WERI-Rb-1 (cell line): ENCODE data around the gene IMP3.

Source experiments
- DNase-seq: peaks from one replicate; pipeline ENCODE4 v3.0.0-alpha.2; 2020
- H3K27ac ChIP-seq: fragments of 250-450 bp; sonication (Bioruptor Pico); 2 replicates; pipeline ENCODE4 v1.5.1; 2020; ENCODE audit warnings: mild to moderate bottlenecking, moderate library complexity
- H3K27me3 ChIP-seq: fragments of 250-450 bp; sonication (Bioruptor Pico); 2 replicates; pipeline ENCODE4 v1.5.1; 2021; ENCODE audit warnings: mild to moderate bottlenecking, low read depth, moderate library complexity; ENCODE audit not compliant: insufficient read depth, severe bottlenecking
- H3K36me3 ChIP-seq: fragments of 250-450 bp; sonication (Bioruptor Pico); 2 replicates; pipeline ENCODE4 v1.5.1; 2020; ENCODE audit warnings: mild to moderate bottlenecking, moderate library complexity
- H3K4me3 ChIP-seq: 2 replicates; pipeline ENCODE4 v1.5.1; 2011; ENCODE audit warnings: low read depth, mild to moderate bottlenecking, control low read depth, low read length
- H3K9me3 ChIP-seq: fragments of 250-450 bp; sonication (Bioruptor Pico); 2 replicates; pipeline ENCODE4 v1.5.1; 2021; ENCODE audit warnings: mild to moderate bottlenecking, moderate library complexity; ENCODE audit not compliant: severe bottlenecking
- TF ChIP-seq, protein P1 (sequence below): IDR thresholded peaks from 2 replicates; pipeline ENCODE4 v1.5.1; 2011; ENCODE audit warnings: low read depth, mild to moderate bottlenecking, control low read depth, inconsistent platforms, low read length

Gene IMP3

GRCh38 chr15:75653347-75653913 is 13.4 kb upstream of the IMP3 start:
- Histone ChIP-seq H3K27ac (no peak overlapping the region), H3K9me3 (no peaks in the 10 kb centered on the region), H3K27me3 (no peaks in the 10 kb centered on the region), H3K4me3 (no peak overlapping the region), H3K36me3 (peaks cover 10% of the 10 kb centered on the region)
- TF ChIP-seq, protein P1, sequence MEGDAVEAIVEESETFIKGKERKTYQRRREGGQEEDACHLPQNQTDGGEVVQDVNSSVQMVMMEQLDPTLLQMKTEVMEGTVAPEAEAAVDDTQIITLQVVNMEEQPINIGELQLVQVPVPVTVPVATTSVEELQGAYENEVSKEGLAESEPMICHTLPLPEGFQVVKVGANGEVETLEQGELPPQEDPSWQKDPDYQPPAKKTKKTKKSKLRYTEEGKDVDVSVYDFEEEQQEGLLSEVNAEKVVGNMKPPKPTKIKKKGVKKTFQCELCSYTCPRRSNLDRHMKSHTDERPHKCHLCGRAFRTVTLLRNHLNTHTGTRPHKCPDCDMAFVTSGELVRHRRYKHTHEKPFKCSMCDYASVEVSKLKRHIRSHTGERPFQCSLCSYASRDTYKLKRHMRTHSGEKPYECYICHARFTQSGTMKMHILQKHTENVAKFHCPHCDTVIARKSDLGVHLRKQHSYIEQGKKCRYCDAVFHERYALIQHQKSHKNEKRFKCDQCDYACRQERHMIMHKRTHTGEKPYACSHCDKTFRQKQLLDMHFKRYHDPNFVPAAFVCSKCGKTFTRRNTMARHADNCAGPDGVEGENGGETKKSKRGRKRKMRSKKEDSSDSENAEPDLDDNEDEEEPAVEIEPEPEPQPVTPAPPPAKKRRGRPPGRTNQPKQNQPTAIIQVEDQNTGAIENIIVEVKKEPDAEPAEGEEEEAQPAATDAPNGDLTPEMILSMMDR: no peak
- DNase-seq: no peak

DNA sequence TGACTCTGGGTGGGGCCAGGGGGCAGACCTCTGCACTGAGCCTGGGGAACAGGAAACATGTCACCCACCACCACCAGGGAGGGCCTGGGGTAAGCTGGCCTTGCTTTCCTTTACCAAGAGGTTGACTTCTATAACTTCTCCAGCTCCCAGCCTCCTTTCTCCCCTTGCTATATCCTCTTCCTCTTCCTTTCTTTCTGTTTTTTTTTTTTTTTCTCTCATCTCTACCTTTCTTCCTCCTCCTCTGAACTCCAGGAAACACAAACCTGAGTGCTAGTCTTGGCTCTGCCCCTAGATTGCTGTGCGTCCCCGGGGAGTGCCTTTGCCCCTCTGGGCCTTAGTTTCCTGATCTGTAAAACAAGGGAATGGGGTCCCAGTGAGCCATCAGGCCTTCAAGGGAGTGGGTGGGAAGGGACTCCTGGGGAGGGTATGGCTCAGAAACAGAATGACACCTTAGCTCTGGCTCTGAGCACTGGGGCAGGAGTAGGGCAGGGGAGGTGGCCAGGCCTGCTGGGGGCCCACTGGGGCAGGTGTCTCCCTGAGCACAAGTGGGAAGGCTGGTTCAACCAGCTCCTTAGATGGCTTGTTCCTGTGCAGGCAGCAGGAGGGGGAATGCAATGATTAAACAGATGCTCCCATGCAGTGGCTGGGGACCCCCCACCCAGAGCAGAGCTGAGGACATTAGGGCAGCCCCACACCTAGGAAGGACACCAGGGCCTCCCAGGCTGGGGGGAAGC is 12.0 kb upstream of the IMP3 start:
- TF ChIP-seq, protein P1: no peak
- DNase-seq: no peak
- H3K4me3 ChIP-seq: no peak overlapping the region
- no peak overlapping the region for H3K27ac ChIP-seq
- no peaks in the 10 kb centered on the region for H3K27me3 ChIP-seq
- peaks cover 10% of the 10 kb centered on the region for H3K36me3 ChIP-seq
- H3K9me3 ChIP-seq: no peaks in the 10 kb centered on the region

- TF ChIP-seq, protein P1: no peak
- no peak for DNase-seq
- Histone ChIP-seq H3K27me3 (no peaks in the 10 kb centered on the region), H3K4me3 (no peak overlapping the region), H3K27ac (no peak overlapping the region), H3K36me3 (peaks cover 10% of the 10 kb centered on the region), H3K9me3 (no peaks in the 10 kb centered on the region)
These were observed 11.1 kb upstream of the IMP3 start for GRCh38 chr15:75650908-75651809.

DNA sequence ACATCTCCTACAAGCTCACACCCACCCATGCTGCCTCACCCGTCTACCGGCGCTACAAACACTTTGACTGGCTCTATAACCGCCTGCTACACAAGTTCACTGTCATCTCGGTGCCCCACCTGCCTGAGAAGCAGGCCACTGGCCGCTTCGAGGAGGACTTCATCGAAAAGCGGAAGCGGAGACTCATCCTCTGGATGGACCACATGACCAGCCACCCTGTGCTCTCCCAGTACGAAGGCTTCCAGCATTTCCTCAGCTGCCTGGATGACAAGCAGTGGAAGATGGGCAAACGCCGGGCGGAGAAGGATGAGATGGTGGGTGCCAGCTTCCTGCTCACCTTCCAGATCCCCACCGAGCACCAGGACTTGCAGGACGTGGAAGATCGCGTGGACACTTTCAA is 9.8 kb upstream of the IMP3 start:
- H3K36me3 ChIP-seq: peaks cover 10% of the 10 kb centered on the region
- TF ChIP-seq, protein P1: no peak
- H3K27ac ChIP-seq: no peak overlapping the region
- no peaks in the 10 kb centered on the region for H3K9me3 ChIP-seq
- H3K27me3 ChIP-seq: no peaks in the 10 kb centered on the region
- H3K4me3 ChIP-seq: no peak overlapping the region
- DNase-seq: no peak

GRCh38 chr15:75649045-75649761 is 9.2 kb upstream of the IMP3 start:
- no peaks in the 10 kb centered on the region for H3K9me3 ChIP-seq
- H3K27ac ChIP-seq: no peak overlapping the region
- TF ChIP-seq, protein P1: no peak
- H3K4me3 ChIP-seq: no peak overlapping the region
- no peaks in the 10 kb centered on the region for H3K27me3 ChIP-seq
- DNase-seq: no peak
- H3K36me3 ChIP-seq: peaks cover 10% of the 10 kb centered on the region
